ENCODE data around the gene PPFIA2.

- no peak for TF ChIP-seq CTCF (IDR thresholded peaks at IDR 0.05)
- no peak for TF ChIP-seq POLR2AphosphoS5 (IDR thresholded peaks at IDR 0.05; ENCODE audit: low read depth, low read length)
- TF ChIP-seq SIN3A (IDR thresholded peaks at IDR 0.05; ENCODE audit: borderline replicate concordance, insufficient read depth, low read depth, low read length): no peak
Observed at GRCh38 chr12:81792666-81793065, 33.5 kb upstream of the PPFIA2 start.

All from Panc1 (cell line).